WERI-Rb-1 (cell line): ENCODE data around the gene SDC1.
A peak's percentile ranks its signal among the peaks of the same experiment; 100 is the strongest.

Experiments used
- DNase-seq: peaks from one replicate; pipeline ENCODE4 v3.0.0-alpha.2; 2020
- H3K27ac ChIP-seq: fragments of 250-450 bp; sonication (Bioruptor Pico); 2 replicates; pipeline ENCODE4 v1.5.1; 2020; ENCODE audit warnings: mild to moderate bottlenecking, moderate library complexity
- H3K27me3 ChIP-seq: fragments of 250-450 bp; sonication (Bioruptor Pico); 2 replicates; pipeline ENCODE4 v1.5.1; 2021; ENCODE audit warnings: mild to moderate bottlenecking, low read depth, moderate library complexity; ENCODE audit not compliant: insufficient read depth, severe bottlenecking
- H3K36me3 ChIP-seq: fragments of 250-450 bp; sonication (Bioruptor Pico); 2 replicates; pipeline ENCODE4 v1.5.1; 2020; ENCODE audit warnings: mild to moderate bottlenecking, moderate library complexity
- H3K4me3 ChIP-seq: 2 replicates; pipeline ENCODE4 v1.5.1; 2011; ENCODE audit warnings: low read depth, mild to moderate bottlenecking, control low read depth, low read length
- H3K9me3 ChIP-seq: fragments of 250-450 bp; sonication (Bioruptor Pico); 2 replicates; pipeline ENCODE4 v1.5.1; 2021; ENCODE audit warnings: mild to moderate bottlenecking, moderate library complexity; ENCODE audit not compliant: severe bottlenecking
- TF ChIP-seq, protein P1 (sequence below): IDR thresholded peaks from 2 replicates; pipeline ENCODE4 v1.5.1; 2011; ENCODE audit warnings: low read depth, mild to moderate bottlenecking, control low read depth, inconsistent platforms, low read length

The SDC1 gene

DNA sequence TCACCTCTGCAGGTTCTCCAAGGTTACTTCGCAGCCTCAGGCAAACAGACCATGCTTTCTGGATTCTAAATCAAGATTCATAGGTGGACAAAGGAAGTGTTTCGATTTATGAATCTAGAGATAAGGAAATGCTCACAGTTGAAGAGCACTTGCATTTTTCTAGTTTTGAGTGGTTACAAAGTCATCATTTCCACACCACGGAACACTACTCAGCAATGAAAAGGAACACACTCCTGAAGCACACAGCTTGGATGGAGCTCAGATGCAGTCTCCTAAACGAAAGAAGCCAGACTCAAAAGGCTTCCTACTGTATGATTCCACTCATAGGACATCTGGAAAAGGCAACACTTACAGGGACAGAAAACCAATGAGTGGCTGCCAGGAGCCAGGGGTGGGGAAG lies 31.7 kb downstream of the SDC1 start:
- DNase-seq = no peak
- H3K27ac ChIP-seq = peak overlapping the region; percentile 30
- TF ChIP-seq, protein P1, sequence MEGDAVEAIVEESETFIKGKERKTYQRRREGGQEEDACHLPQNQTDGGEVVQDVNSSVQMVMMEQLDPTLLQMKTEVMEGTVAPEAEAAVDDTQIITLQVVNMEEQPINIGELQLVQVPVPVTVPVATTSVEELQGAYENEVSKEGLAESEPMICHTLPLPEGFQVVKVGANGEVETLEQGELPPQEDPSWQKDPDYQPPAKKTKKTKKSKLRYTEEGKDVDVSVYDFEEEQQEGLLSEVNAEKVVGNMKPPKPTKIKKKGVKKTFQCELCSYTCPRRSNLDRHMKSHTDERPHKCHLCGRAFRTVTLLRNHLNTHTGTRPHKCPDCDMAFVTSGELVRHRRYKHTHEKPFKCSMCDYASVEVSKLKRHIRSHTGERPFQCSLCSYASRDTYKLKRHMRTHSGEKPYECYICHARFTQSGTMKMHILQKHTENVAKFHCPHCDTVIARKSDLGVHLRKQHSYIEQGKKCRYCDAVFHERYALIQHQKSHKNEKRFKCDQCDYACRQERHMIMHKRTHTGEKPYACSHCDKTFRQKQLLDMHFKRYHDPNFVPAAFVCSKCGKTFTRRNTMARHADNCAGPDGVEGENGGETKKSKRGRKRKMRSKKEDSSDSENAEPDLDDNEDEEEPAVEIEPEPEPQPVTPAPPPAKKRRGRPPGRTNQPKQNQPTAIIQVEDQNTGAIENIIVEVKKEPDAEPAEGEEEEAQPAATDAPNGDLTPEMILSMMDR = no peak

GRCh38 chr2:20192781-20193180 lies 32.1 kb downstream of the SDC1 start:
- TF ChIP-seq, protein P1 = no peak
- H3K9me3 ChIP-seq = no peaks in the 10 kb centered on the region
- H3K36me3 ChIP-seq = no peaks in the 10 kb centered on the region
- DNase-seq = peak; percentile 52
- no peaks in the 10 kb centered on the region for H3K27me3 ChIP-seq
- peak overlapping the region; percentile 30 for H3K27ac ChIP-seq
- H3K4me3 ChIP-seq = no peak overlapping the region

More for the DNA sequence above, 31.7 kb downstream of the SDC1 start:
- no peaks in the 10 kb centered on the region for H3K9me3 ChIP-seq
- H3K27me3 ChIP-seq = no peaks in the 10 kb centered on the region
- no peaks in the 10 kb centered on the region for H3K36me3 ChIP-seq
- no peak overlapping the region for H3K4me3 ChIP-seq

DNA sequence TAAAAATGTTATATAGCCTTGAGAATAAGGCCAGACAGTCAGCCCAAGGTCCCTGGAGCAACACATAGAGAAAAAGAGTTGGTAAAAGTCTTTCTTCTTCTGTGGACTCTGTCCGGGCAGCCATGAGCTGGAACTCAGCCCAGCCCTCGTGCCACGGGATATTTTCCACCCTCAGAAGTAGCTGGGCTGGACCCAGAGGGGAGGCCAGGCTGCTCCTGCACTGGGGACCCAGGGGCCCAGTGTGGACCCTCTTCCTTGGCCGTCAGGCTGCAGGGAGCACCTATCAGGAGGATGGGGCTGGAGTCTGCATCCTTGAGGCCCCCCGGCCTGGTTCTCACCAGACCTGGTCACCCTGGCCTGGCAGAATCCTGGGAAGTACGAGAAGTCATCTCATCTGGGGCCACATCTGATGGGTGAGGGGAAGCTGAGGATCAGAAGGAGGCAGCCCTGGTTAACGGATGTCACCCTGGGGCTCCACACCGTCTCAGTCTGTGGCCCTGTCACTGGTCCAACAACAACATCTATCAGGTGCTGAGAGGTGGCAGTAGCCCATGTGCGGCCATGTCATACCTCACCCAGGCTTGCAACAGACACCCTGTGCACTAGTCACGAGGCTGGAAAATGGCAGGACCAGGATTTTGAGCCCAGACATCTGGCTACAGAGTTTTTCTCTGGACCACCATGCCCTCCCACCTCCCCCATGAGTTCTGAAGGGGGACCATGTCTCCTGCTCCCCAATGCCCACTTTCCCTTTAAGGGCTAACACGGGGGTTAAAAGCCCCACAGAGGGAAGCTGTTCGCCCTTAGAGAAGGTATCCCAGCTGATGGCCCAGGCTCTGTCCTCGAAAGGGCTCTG lies 33.0 kb downstream of the SDC1 start:
- no peak for DNase-seq
- H3K4me3 ChIP-seq = no peak overlapping the region
- no peaks in the 10 kb centered on the region for H3K27me3 ChIP-seq
- TF ChIP-seq, protein P1 = no peak
- peak overlapping the region; percentile 73 for H3K27ac ChIP-seq
- no peaks in the 10 kb centered on the region for H3K36me3 ChIP-seq
- no peaks in the 10 kb centered on the region for H3K9me3 ChIP-seq

DNA sequence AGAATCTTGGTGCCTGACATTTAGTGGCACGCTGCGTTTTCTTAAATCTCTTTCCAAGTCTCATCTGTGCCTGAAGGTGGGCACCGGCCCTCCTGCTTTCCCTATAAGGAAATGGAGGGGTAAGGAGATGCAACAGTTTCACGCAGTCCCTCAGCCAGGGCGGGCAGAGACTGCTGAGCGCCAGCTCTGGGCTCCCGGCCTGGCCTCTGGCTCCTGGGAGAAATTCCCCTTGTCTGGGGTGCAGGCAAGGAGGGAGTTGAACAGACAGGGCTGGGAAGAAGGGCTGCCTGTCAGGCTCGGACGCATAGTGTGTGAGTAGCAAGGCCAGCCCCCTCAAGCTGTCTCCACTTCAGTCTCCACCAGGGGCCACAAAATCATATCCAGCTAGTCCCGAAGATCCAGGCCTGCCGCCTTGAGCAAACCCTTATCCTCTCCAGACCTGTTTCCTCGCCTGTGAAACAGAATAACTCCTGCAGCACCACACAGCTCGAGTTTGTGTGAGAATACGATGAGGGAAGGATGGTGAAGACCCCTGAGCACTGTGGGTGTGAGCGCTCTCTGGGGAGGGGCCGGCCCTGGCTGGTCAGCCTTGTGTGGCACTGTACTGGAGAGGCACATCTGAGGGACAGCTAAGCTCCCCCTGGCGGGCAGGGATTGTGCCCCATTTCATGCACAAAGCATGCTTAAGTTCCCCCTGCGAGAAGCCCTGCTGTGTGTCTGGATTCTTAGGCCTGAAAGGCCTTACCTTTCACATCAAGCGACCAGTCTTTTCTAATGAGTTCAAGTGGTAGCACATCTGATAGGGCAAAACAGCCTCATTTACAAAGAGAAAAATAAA lies 33.8 kb downstream of the SDC1 start:
- TF ChIP-seq, protein P1 = peak; percentile 23; the same call in 1 of the 2 replicates

GRCh38 chr2:20190170-20190569 lies 34.8 kb downstream of the SDC1 start:
- TF ChIP-seq, protein P1 = no peak
- H3K9me3 ChIP-seq = no peaks in the 10 kb centered on the region
- peak overlapping the region; percentile 73 for H3K27ac ChIP-seq
- no peaks in the 10 kb centered on the region for H3K36me3 ChIP-seq
- DNase-seq = no peak
- no peak overlapping the region for H3K4me3 ChIP-seq
- no peaks in the 10 kb centered on the region for H3K27me3 ChIP-seq

More for the DNA sequence above, 33.8 kb downstream of the SDC1 start:
- H3K9me3 ChIP-seq = no peaks in the 10 kb centered on the region
- peak overlapping the region; percentile 73 for H3K27ac ChIP-seq
- no peaks in the 10 kb centered on the region for H3K27me3 ChIP-seq
- DNase-seq = peak; percentile 73
- no peaks in the 10 kb centered on the region for H3K36me3 ChIP-seq
- no peak overlapping the region for H3K4me3 ChIP-seq
